Measurements from ENCODE around the gene RAB9A. TPM values are rescaled to one million over a fixed set of nuclear protein-coding genes. Genes with fewer than 3 reads are reported as not detected.

RAB9A gene
- total RNA-seq, 2 experiments from 2014 or later, result 11.7 to 14.1 TPM

DNA sequence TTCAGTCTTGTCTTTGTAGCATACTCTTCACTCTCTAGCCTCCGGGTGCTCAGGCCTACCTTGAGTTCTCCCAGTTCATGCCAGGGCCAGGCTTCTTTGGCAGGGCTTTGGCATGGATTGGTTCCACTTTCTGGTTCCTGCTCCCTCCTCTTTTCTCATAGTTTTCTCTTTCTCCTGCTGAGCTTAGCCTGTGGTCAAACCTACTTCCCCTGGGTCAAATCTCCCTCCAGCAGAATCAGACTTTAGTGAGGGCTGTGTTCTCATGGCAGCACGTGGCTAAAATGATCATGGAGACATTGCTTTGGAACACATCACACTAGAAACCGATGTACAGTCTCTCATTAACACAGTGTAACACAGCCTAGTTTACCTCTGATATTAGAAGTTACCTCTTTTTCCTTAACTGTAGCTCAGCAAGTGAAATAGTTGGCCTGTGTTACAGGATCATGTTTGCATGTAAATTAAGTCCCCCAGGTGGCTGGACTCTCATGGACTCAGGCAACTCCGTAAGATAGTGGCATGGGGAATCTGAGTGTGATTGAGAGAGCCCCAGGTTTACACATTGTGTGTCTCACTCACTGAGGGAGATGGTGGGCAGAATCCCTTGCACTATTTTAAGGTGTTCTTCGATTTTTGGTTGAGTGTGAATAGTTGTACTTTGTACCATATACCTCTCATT is 13.3 kb downstream of the RAB9A start:
- POLR2A ChIA-PET, result interaction anchor here (1.0 kb wide), 1 partner anchor 9 kb away, joined by 3 read pairs; no protein-coding TSS in a partner anchor

GRCh38 chrX:13703135-13703534 is 14.2 kb downstream of the RAB9A start:
- DNase-seq (ENCODE audit: low spot score), result no peak
- POLR2A ChIA-PET, result interaction anchor here (0.5 kb wide), 1 partner anchor 315 kb away, joined by 3 read pairs; no protein-coding TSS in a partner anchor
- intact Hi-C loops (cut with micrococcal nuclease; ENCODE audit: unreplicated experiment), result no loop called here
- no peak overlapping the region for H2AFZ ChIP-seq (ENCODE audit: low read length)
- H4K20me1 ChIP-seq (ENCODE audit: insufficient read depth, low read length), result peaks cover 7% of the 10 kb centered on the region; the same call in 1 of the 2 replicates
- no peak overlapping the region for H3K27ac ChIP-seq (ENCODE audit: low read depth, low read length, poor library complexity, severe bottlenecking)
- peaks cover 15% of the 10 kb centered on the region for H3K4me1 ChIP-seq (ENCODE audit: insufficient read depth, low read length, poor library complexity, severe bottlenecking)
- CTCF ChIA-PET (ENCODE audit: unreplicated experiment), result no interaction called here
- peaks cover 33% of the 10 kb centered on the region for H3K79me2 ChIP-seq (ENCODE audit: insufficient read depth, low read depth, low read length)
- H3K4me2 ChIP-seq (ENCODE audit: low read length), result no peak overlapping the region
- no TSS peak for BruUV-seq (replicated peaks)
- no peaks in the 10 kb centered on the region for H3K9me2 ChIP-seq (ENCODE audit: insufficient read depth, low read length)
- peaks cover 25% of the 10 kb centered on the region for H3K36me3 ChIP-seq (ENCODE audit: insufficient read depth, low read length)
- TF ChIP-seq, protein P1, sequence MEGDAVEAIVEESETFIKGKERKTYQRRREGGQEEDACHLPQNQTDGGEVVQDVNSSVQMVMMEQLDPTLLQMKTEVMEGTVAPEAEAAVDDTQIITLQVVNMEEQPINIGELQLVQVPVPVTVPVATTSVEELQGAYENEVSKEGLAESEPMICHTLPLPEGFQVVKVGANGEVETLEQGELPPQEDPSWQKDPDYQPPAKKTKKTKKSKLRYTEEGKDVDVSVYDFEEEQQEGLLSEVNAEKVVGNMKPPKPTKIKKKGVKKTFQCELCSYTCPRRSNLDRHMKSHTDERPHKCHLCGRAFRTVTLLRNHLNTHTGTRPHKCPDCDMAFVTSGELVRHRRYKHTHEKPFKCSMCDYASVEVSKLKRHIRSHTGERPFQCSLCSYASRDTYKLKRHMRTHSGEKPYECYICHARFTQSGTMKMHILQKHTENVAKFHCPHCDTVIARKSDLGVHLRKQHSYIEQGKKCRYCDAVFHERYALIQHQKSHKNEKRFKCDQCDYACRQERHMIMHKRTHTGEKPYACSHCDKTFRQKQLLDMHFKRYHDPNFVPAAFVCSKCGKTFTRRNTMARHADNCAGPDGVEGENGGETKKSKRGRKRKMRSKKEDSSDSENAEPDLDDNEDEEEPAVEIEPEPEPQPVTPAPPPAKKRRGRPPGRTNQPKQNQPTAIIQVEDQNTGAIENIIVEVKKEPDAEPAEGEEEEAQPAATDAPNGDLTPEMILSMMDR (conservative IDR thresholded peaks at IDR 0.05; ENCODE audit: low read length), result no peak
- TF ChIP-seq EZH2phosphoT487 (IDR thresholded peaks at IDR 0.05; ENCODE audit: borderline replicate concordance, low read depth, low read length), result no peak
- no peaks in the 10 kb centered on the region for H3K9me3 ChIP-seq (ENCODE audit: low read length)
- H3K4me3 ChIP-seq (ENCODE audit: low read depth, low read length, poor library complexity, severe bottlenecking), result no peak overlapping the region

More for the DNA sequence above, 13.3 kb downstream of the RAB9A start:
- Histone ChIP-seq H3K27ac (ENCODE audit: low read depth, low read length, poor library complexity, severe bottlenecking) (no peak overlapping the region), H3K4me3 (ENCODE audit: low read depth, low read length, poor library complexity, severe bottlenecking) (no peak overlapping the region), H4K20me1 (ENCODE audit: insufficient read depth, low read length) (peaks cover 7% of the 10 kb centered on the region; the same call in 1 of the 2 replicates), H3K9me3 (ENCODE audit: low read length) (no peaks in the 10 kb centered on the region), H3K79me2 (ENCODE audit: insufficient read depth, low read depth, low read length) (peaks cover 41% of the 10 kb centered on the region), H3K9me2 (ENCODE audit: insufficient read depth, low read length) (no peaks in the 10 kb centered on the region), H3K4me2 (ENCODE audit: low read length) (no peak overlapping the region), H2AFZ (ENCODE audit: low read length) (no peak overlapping the region), H3K36me3 (ENCODE audit: insufficient read depth, low read length) (peaks cover 17% of the 10 kb centered on the region), H3K4me1 (ENCODE audit: insufficient read depth, low read length, poor library complexity, severe bottlenecking) (peaks cover 24% of the 10 kb centered on the region)
- BruUV-seq (replicated peaks), result no TSS peak
- no peak for DNase-seq (ENCODE audit: low spot score)
- intact Hi-C loops (cut with micrococcal nuclease; ENCODE audit: unreplicated experiment), result no loop called here
- no peak for TF ChIP-seq EZH2phosphoT487 (IDR thresholded peaks at IDR 0.05; ENCODE audit: borderline replicate concordance, low read depth, low read length)
- TF ChIP-seq, protein P1 (conservative IDR thresholded peaks at IDR 0.05; ENCODE audit: low read length), result no peak
- CTCF ChIA-PET (ENCODE audit: unreplicated experiment), result no interaction called here

GRCh38 chrX:13703589-13703988 is 14.7 kb downstream of the RAB9A start:
- no peak for DNase-seq (ENCODE audit: low spot score)
- intact Hi-C loops (cut with micrococcal nuclease; ENCODE audit: unreplicated experiment), result no loop called here
- Histone ChIP-seq H3K4me2 (ENCODE audit: low read length) (no peak overlapping the region), H3K9me2 (ENCODE audit: insufficient read depth, low read length) (no peaks in the 10 kb centered on the region), H3K4me1 (ENCODE audit: insufficient read depth, low read length, poor library complexity, severe bottlenecking) (peaks cover 11% of the 10 kb centered on the region), H4K20me1 (ENCODE audit: insufficient read depth, low read length) (peaks cover 4% of the 10 kb centered on the region; the same call in 1 of the 2 replicates), H2AFZ (ENCODE audit: low read length) (no peak overlapping the region), H3K27ac (ENCODE audit: low read depth, low read length, poor library complexity, severe bottlenecking) (no peak overlapping the region), H3K36me3 (ENCODE audit: insufficient read depth, low read length) (peaks cover 30% of the 10 kb centered on the region), H3K9me3 (ENCODE audit: low read length) (no peaks in the 10 kb centered on the region), H3K4me3 (ENCODE audit: low read depth, low read length, poor library complexity, severe bottlenecking) (no peak overlapping the region), H3K79me2 (ENCODE audit: insufficient read depth, low read depth, low read length) (peaks cover 28% of the 10 kb centered on the region)
- BruUV-seq (replicated peaks), result no TSS peak
- TF ChIP-seq, protein P1 (conservative IDR thresholded peaks at IDR 0.05; ENCODE audit: low read length), result no peak
- TF ChIP-seq EZH2phosphoT487 (IDR thresholded peaks at IDR 0.05; ENCODE audit: borderline replicate concordance, low read depth, low read length), result no peak
- ChIA-PET CTCF (ENCODE audit: unreplicated experiment) (no interaction called here), POLR2A (interaction anchor here (0.5 to 0.7 kb wide), 2 partner anchors 315 to 630 kb away, joined by 3 read pairs; no protein-coding TSS in a partner anchor)

Measured in OCI-LY7 (cell line).